Activated naive CD8-positive, alpha-beta T cell (primary cell): ENCODE data around the gene PFN3.

Experiments
- H3K27ac Mint-ChIP-seq: one replicate; pipeline ENCODE4 v1.8.0; 2021; ENCODE audit warnings: mixed read lengths
- H3K27me3 Mint-ChIP-seq: one replicate; pipeline ENCODE4 v1.8.0; 2021; ENCODE audit warnings: mixed read lengths
- H3K36me3 Mint-ChIP-seq: one replicate; pipeline ENCODE4 v1.8.0; 2021; ENCODE audit warnings: mixed read lengths
- H3K4me1 Mint-ChIP-seq: one replicate; pipeline ENCODE4 v1.8.0; 2021; ENCODE audit warnings: low read depth, mixed read lengths
- H3K4me3 Mint-ChIP-seq: one replicate; pipeline ENCODE4 v1.8.0; 2021; ENCODE audit warnings: mild to moderate bottlenecking, mixed read lengths
- H3K9me3 Mint-ChIP-seq: one replicate; pipeline ENCODE4 v1.8.0; 2021; ENCODE audit warnings: low read depth, mixed read lengths

The PFN3 gene

DNA sequence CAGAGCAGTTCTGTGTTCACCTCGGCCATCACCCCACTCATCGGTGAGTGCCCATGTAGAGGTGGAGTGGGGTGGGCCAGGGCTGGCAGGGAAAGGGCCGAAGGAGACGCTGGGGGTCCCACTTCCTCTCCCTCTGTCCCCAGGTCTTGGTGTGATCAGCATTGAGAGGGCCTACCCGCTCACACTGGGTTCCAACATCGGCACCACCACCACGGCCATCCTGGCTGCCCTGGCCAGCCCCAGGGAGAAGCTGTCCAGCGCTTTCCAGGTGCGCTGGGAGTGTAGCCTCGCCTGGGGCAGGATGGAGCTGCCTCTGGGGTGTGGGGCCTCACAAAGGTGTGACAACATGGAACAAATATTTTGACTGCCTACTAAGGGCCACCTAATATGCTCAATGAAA is 3.7 kb downstream of the PFN3 start:
- Mint-ChIP-seq H3K4me3 (no peak overlapping the region), H3K27me3 (no peaks in the 10 kb centered on the region), H3K27ac (no peak overlapping the region), H3K9me3 (no peaks in the 10 kb centered on the region), H3K4me1 (no peaks in the 10 kb centered on the region), H3K36me3 (no peaks in the 10 kb centered on the region)

DNA sequence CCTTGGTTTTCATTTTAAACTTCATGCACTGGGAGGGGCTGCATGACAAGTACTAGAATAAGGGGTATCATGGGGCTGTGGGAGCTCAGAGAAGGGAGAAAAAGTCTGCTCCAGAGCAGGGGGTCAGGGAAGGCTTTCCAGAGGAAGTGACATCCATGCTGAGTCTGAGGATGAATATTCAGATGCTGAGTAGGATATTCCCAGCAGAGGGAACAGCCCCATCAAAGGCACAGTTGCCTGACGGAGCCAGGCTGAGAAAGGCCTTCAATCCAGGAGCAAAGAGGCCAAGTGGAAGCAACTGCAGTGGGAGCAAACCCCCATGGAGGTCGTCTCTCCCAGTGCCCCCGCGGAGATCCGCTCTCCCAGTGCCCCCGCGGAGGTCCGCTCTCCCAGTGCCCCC is 4.4 kb downstream of the PFN3 start:
- no peak overlapping the region for H3K4me3 Mint-ChIP-seq
- no peaks in the 10 kb centered on the region for H3K36me3 Mint-ChIP-seq
- no peaks in the 10 kb centered on the region for H3K27me3 Mint-ChIP-seq
- H3K4me1 Mint-ChIP-seq = peaks cover 5% of the 10 kb centered on the region
- no peak overlapping the region for H3K27ac Mint-ChIP-seq
- no peaks in the 10 kb centered on the region for H3K9me3 Mint-ChIP-seq

DNA sequence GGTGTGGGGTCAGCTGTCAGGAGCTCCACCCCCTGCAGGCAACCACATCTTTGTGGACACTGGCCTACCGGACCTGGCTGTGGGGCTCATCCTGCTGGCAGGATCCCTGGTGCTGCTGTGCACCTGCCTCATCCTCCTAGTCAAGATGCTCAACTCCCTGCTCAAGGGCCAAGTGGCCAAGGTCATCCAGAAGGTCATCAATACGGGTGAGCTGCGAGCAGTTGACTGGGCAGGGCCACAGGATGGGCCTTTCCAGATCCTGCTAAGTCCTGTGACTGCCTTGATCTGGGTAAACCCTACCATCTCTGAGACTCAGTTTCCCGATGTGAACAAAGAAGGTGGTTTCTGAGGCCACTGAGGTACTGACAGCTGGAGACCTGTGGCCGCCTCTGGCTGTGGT is 6.5 kb downstream of the PFN3 start:
- no peaks in the 10 kb centered on the region for H3K9me3 Mint-ChIP-seq
- H3K4me1 Mint-ChIP-seq = peaks cover 26% of the 10 kb centered on the region

DNA sequence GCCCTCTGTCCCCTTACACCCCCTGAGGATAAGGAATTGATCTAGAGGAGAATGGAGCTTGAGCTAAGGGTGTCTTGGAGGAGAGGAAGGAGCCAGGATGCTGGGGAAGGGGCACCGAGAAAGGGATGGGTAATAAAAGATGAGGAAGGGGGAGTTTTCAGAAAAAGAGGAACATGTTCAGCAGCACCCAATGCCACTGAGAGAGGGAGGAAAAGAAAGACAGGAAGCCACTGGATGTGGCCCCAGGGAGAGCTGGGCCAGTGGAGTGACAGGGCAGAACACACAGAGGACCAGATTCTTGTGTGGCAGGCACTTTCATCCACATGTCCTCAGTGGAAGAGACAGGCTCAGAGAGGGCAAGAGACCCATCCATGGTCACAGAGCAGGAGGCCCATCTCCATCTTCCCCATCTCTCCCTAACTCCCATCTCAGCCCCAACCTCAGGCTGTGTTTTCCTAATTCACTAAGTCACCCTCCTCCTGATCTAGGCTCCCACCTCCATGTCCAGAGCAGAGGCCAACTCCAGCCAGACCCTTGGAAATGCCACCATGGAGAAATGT is 7.2 kb downstream of the PFN3 start:
- no peaks in the 10 kb centered on the region for H3K27me3 Mint-ChIP-seq
- no peaks in the 10 kb centered on the region for H3K36me3 Mint-ChIP-seq
- H3K4me1 Mint-ChIP-seq = peaks cover 33% of the 10 kb centered on the region
- H3K4me3 Mint-ChIP-seq = no peak overlapping the region
- no peak overlapping the region for H3K27ac Mint-ChIP-seq
- no peaks in the 10 kb centered on the region for H3K9me3 Mint-ChIP-seq

More for the DNA sequence above, 6.5 kb downstream of the PFN3 start:
- no peaks in the 10 kb centered on the region for H3K36me3 Mint-ChIP-seq
- no peak overlapping the region for H3K4me3 Mint-ChIP-seq
- no peak overlapping the region for H3K27ac Mint-ChIP-seq
- no peaks in the 10 kb centered on the region for H3K27me3 Mint-ChIP-seq

DNA sequence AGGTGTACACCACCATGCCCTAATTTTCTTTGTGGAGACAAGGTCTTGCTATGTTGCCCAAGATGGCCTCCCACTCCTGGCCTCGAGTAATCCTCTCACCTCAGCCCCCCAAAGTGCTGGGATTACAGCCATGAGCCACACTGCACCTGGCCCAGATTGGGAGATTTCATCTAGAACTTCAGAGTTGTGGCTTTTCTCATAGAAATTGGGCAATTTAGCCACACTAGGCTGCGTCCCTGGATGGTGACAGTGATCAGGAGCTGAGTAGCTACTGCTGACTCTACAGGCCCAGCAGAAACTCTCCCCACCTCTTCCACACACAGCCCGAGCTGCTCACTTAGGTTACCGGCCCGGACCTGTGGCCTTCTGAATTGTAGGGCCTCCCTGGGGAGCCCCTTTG is 7.7 kb downstream of the PFN3 start:
- Mint-ChIP-seq H3K27me3 (no peaks in the 10 kb centered on the region), H3K27ac (no peak overlapping the region), H3K9me3 (no peaks in the 10 kb centered on the region), H3K4me1 (peaks cover 35% of the 10 kb centered on the region), H3K4me3 (no peak overlapping the region), H3K36me3 (no peaks in the 10 kb centered on the region)

DNA sequence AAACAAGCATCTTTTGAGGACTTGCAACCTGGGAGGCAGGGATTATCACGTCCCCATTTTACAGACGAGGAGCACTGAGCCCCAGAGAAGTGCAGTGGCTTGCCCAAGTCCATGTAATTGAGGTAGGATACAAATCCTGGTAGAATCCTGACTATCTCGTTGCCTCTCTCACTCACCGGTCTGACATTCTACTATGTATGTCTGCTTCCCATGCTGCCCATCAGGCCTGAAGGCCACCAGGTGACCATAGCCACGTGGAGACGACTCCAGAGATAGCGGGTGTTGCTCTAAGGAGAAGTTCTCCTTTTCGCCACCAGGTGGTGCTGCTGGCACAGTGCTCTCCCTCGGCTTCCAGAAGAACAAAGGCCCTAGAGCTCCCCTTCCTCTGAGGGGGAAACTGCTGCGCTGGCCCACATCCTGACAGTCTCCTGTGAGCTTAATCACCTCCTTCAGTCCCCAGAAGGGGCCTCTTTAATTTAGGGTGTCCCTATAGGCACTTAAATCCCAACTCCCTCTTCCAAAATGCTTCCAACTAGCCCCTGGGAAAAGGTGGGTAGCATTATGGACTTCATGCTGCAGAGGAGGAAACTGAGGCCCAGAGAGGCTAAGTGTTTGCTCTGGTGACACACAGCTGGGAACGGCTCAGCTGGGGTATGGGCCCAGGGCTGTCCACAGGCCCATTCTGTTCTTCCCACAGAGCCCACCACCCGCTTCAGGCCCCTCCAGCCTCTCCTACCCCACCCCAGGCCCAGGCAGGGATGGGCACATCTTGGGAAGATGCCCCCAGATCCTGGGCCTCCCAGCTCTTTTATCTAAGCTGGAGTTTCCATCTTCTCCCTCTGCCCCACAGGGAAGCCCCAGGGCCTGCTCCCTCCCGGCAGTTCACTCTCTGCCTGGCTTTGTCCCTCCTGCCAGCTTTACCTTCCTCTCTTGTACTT is 9.8 kb downstream of the PFN3 start:
- Mint-ChIP-seq H3K36me3 (no peaks in the 10 kb centered on the region), H3K27ac (peak overlapping the region; percentile 84), H3K4me3 (peak overlapping the region; percentile 60), H3K9me3 (no peaks in the 10 kb centered on the region), H3K27me3 (no peaks in the 10 kb centered on the region), H3K4me1 (peaks cover 35% of the 10 kb centered on the region)

DNA sequence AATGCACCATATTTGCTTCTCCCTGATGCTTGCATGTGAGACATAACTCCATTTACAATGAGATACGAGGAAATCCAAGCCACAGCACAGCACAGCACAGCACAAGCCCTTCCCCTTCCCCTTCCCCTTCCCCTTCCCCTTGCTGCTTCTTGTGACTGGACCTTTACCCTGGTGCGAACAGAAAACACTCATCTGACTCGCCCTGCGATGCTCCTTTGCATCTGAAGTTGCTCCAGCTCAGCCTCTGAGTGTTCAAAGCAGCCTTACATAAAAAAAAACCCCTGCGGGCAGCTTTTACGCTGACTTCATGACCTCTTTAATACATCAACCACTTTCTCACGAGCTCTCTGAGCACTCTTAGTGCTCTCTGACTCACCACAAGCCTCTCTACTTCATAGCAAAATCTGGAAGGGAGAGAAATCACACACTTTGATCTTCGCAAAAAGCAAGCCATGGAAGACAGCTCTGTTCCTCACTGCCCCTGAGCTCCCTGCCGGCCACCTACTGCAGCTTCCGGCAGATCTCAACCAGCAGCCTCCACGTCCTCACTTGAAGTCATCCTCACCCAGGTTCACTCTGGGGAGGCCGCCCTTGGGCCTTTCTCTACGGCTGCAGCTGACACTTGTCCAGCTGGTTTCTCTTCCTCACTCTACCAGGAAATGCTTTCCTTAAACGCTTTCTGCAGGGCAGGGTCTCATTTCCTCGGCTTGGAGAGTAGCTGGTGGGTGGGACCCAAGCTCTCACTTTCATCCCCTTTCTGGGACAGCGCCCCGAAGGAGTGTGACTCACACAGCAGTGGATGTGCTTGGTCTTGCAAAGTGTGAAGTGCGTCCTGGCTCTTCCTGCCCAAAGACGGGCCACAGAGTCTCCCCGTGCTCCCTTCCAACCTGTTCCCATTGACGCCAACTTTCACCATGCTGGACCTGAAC is 11.0 kb downstream of the PFN3 start:
- Mint-ChIP-seq H3K27ac (peak overlapping the region; percentile 83), H3K27me3 (no peaks in the 10 kb centered on the region), H3K9me3 (no peaks in the 10 kb centered on the region), H3K4me1 (peaks cover 41% of the 10 kb centered on the region), H3K36me3 (no peaks in the 10 kb centered on the region), H3K4me3 (peak overlapping the region; percentile 49)

DNA sequence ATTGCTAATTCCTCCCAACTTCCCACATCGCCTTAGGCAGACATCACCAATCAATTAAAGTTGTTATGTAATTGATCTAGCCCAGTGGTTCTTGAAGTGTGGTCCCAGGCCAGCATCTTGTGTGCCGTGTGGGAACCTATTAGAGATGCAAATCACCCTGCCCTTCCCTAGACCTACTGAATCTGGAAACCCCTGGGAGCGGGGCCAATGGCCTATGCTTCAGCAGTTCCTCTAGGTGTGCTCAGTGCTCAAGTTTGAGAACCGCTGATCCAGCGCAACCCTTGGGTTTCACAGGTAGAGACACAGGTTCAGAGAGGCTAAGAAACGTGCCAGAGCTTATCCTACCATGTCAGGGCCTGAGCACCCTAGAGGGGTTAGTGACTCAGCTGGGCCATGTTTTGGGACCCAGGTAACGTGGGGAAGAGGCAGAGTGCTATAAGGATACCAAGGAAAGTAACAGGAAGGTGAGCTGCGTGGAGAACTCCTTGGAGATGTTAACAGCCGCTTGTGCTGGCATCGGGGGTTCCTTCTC is 11.9 kb downstream of the PFN3 start:
- no peaks in the 10 kb centered on the region for H3K27me3 Mint-ChIP-seq
- H3K9me3 Mint-ChIP-seq = no peaks in the 10 kb centered on the region
- H3K4me3 Mint-ChIP-seq = no peak overlapping the region
- H3K36me3 Mint-ChIP-seq = no peaks in the 10 kb centered on the region
- H3K27ac Mint-ChIP-seq = peak overlapping the region; percentile 83
- H3K4me1 Mint-ChIP-seq = peaks cover 44% of the 10 kb centered on the region

DNA sequence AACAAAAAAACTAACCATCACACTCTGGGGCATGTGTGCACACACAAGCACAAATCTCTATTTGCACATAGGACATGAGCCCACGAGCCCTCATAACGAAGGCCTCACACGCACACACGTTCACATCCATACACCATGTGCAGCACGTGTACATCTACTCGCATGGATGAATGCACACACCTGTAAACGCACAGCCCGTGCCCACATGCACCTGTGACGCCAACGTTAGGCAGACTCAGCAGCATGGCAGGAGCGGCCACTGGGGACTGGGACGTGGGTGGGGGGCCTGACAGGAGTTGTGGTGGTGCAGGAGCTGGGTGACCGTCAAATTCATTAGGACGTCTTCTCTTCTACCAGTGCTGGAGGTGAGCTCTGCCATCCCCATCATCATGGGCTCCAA is 13.1 kb downstream of the PFN3 start:
- H3K27ac Mint-ChIP-seq = no peak overlapping the region
- peaks cover 51% of the 10 kb centered on the region for H3K4me1 Mint-ChIP-seq
- H3K9me3 Mint-ChIP-seq = no peaks in the 10 kb centered on the region
- no peaks in the 10 kb centered on the region for H3K36me3 Mint-ChIP-seq
- H3K4me3 Mint-ChIP-seq = no peak overlapping the region
- H3K27me3 Mint-ChIP-seq = no peaks in the 10 kb centered on the region

DNA sequence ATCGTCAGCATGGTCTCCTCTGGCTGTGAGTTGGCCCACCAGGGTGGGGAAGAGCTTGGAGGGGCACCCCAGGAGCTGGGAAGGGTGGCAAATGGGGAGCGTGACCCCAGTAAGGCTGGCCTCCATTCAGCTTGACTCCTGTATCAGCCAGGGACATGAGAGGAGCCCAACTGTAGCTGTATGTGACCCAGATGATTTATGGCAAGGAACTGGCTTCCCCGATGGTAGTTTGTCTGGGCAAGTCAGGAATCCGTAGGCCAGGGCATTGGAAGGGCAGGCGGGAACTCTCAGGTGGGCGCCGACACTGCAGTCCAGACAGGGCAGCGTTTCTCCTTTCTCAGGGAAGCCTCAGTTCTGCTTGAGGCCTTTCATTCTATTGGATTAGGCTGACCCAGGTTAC is 13.9 kb downstream of the PFN3 start:
- Mint-ChIP-seq H3K27me3 (no peaks in the 10 kb centered on the region), H3K36me3 (no peaks in the 10 kb centered on the region), H3K4me1 (peaks cover 52% of the 10 kb centered on the region), H3K27ac (no peak overlapping the region), H3K4me3 (no peak overlapping the region), H3K9me3 (no peaks in the 10 kb centered on the region)

DNA sequence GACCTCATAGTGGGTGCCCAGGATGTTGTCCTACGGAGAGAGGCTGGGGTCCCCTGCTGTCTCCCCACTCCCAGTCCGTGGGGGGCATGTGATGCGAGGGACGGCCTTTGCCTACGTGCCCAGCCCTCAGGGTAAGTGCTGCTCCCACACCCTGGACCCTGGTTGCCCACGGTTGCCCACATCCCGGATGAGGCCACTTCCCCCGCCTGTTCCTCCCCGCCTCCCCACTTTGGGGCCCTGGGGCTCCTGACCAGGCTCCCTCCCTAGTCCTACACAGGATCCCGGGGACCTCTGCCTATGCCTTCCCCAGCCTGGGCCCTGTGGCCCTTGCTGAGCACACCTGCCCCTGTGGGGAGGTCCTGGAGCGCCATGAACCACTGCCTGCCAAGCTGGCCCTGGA is 14.7 kb downstream of the PFN3 start:
- no peaks in the 10 kb centered on the region for H3K36me3 Mint-ChIP-seq
- H3K9me3 Mint-ChIP-seq = no peaks in the 10 kb centered on the region
- H3K27ac Mint-ChIP-seq = no peak overlapping the region
- H3K4me3 Mint-ChIP-seq = no peak overlapping the region
- H3K4me1 Mint-ChIP-seq = peaks cover 46% of the 10 kb centered on the region
- H3K27me3 Mint-ChIP-seq = no peaks in the 10 kb centered on the region

DNA sequence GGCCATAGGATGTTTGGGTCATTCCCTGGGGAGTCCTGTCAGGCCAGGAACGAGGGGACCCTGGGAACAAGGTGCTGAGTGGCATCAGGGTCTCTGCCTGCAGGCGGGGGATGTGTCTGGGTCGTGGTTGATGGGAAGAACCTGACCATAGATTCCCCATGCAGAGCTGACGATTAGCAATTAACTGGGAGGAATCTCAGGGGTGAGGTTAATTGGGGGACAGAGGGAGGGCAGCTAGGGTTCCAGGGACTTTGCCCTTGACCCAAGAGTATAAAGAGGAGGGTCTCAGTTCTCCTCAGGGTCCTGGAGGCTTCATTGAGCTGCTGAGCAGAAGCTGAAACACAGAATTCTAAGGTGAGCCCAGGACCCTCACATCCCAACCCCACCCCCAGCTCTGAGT is 16.3 kb downstream of the PFN3 start, which contains the start of gene SLC34A1:
Gene SLC34A1 (plus strand): TSS at position 301 of the 400 bp plus-strand sequence. CDS start 1,308 bp downstream, outside the sequence.
- Mint-ChIP-seq H3K27ac (peak within 1 kb of the TSS; percentile 58), H3K36me3 (no peaks in the 10 kb centered on the region), H3K4me1 (peaks cover 40% of the 10 kb centered on the region)

DNA sequence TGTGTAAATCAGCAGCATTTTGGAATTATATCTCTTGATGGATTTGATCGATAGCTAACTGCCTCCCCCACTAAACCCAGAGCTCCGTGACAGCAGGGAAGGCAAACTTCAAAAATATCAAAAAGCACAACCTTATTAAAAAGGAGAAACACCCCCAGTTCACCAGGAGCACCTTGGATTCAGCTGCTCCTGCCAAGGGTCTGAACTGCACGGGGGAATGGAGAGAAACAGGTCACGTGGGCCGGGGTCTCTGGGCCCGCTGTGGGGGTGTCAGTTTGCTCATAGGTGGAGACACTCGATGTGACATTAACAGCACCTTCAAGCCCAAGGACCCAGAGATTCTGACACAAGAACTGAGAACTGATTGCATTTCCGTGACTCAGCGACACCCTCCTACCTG is 17.3 kb downstream of the PFN3 start:
- peak overlapping the region; percentile 58 for H3K27ac Mint-ChIP-seq
- no peaks in the 10 kb centered on the region for H3K9me3 Mint-ChIP-seq
- peaks cover 32% of the 10 kb centered on the region for H3K4me1 Mint-ChIP-seq
- H3K27me3 Mint-ChIP-seq = no peaks in the 10 kb centered on the region
- H3K4me3 Mint-ChIP-seq = no peak overlapping the region
- H3K36me3 Mint-ChIP-seq = no peaks in the 10 kb centered on the region

More for the DNA sequence above, 16.3 kb downstream of the PFN3 start, which contains the start of gene SLC34A1:
- Mint-ChIP-seq H3K4me3 (no peak within 1 kb of the TSS), H3K27me3 (no peaks in the 10 kb centered on the region), H3K9me3 (no peaks in the 10 kb centered on the region)

DNA sequence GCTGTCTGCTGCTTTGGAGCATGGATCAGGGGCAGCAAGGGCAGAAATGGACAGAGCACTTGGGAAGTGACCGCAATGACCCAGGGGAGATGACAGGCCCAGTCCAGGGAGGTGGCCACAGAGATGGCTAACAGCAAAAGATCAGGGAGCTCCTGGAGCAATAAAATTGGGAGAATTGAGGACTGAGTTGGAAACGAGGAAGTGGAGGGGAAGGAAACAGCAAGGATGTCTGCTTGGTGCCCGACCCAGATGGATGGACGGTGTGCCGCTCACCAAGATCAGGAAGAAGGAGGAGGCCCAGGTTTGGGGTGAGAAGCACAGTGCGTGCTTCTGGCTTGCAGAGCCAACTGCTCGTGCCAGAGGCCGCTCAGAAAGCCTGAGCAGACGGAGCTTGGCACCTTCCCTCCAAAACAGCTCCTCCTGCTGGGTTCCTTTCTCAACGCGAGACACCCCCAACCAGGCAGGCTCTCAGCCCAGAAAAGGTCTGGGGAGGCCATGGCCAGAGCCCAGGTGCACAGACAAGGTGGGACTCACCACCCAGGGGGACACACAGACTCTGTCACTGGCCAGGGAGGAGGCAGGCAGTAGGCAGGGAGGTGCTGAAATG is 17.9 kb downstream of the PFN3 start:
- no peaks in the 10 kb centered on the region for H3K36me3 Mint-ChIP-seq
- no peaks in the 10 kb centered on the region for H3K9me3 Mint-ChIP-seq
- no peak overlapping the region for H3K27ac Mint-ChIP-seq
- H3K4me1 Mint-ChIP-seq = peaks cover 32% of the 10 kb centered on the region
- no peak overlapping the region for H3K4me3 Mint-ChIP-seq
- no peaks in the 10 kb centered on the region for H3K27me3 Mint-ChIP-seq
